MM.1S (cell line): ENCODE measurements around the gene USP12.

Experiments
- DNase-seq: peaks from one replicate; pipeline ENCODE4 v3.0.0-alpha.2; 2015
- H2AFZ ChIP-seq: fragments of 300-600 bp; sonication (generic); 2 replicates; pipeline ENCODE4 v1.6.0; 2016; ENCODE audit warnings: antibody characterized with exemption, low read length
- H3F3A ChIP-seq: fragments of 300-600 bp; sonication (generic); 2 replicates; pipeline ENCODE4 v1.6.1; 2016; ENCODE audit warnings: mild to moderate bottlenecking, antibody characterized with exemption, low read length, moderate library complexity, mixed read lengths; ENCODE audit not compliant: insufficient read depth
- H3K27ac ChIP-seq: fragments of 300-600 bp; sonication (generic); 2 replicates; pipeline ENCODE4 v1.5.1; 2016; ENCODE audit warnings: mild to moderate bottlenecking, low read length
- H3K27me3 ChIP-seq: fragments of 300-600 bp; sonication (generic); replicated peaks from 2 replicates; pipeline ENCODE4 v1.6.0; 2016; ENCODE audit warnings: low read length; ENCODE audit not compliant: insufficient read depth
- H3K36me3 ChIP-seq: fragments of 300-600 bp; sonication (generic); replicated peaks from 2 replicates; pipeline ENCODE4 v1.6.1; 2016; ENCODE audit warnings: mild to moderate bottlenecking, low read length, mixed read lengths; ENCODE audit not compliant: insufficient read depth
- H3K4me1 ChIP-seq: fragments of 300-600 bp; sonication (generic); 2 replicates; pipeline ENCODE4 v1.6.1; 2016; ENCODE audit warnings: low read length, mixed read lengths
- H3K4me2 ChIP-seq: fragments of 300-600 bp; sonication (generic); 2 replicates; pipeline ENCODE4 v1.6.0; 2016; ENCODE audit warnings: low read depth, low read length
- H3K4me3 ChIP-seq: fragments of 300-600 bp; sonication (generic); 2 replicates; pipeline ENCODE4 v1.5.1; 2016; ENCODE audit warnings: low read length, mixed read lengths
- H3K79me2 ChIP-seq: fragments of 300-600 bp; sonication (generic); 2 replicates; pipeline ENCODE4 v1.6.1; 2016; ENCODE audit warnings: mixed run types, low read length, mixed read lengths
- H3K9ac ChIP-seq: fragments of 300-600 bp; sonication (generic); 2 replicates; pipeline ENCODE4 v1.6.1; 2016; ENCODE audit warnings: low read length, mixed read lengths
- H3K9me2 ChIP-seq: fragments of 300-600 bp; sonication (generic); replicated peaks from 2 replicates; pipeline ENCODE4 v1.6.1; 2016; ENCODE audit warnings: mild to moderate bottlenecking, low read length, mixed read lengths; ENCODE audit not compliant: insufficient read depth
- H3K9me3 ChIP-seq: fragments of 300-600 bp; sonication (generic); replicated peaks from 2 replicates; pipeline ENCODE4 v1.6.1; 2016; ENCODE audit warnings: mild to moderate bottlenecking, low read length, mixed read lengths; ENCODE audit not compliant: insufficient read depth
- H4K20me1 ChIP-seq: fragments of 300-600 bp; sonication (generic); 2 replicates; pipeline ENCODE4 v1.6.1; 2016; ENCODE audit warnings: mild to moderate bottlenecking, low read length, moderate library complexity, mixed read lengths; ENCODE audit not compliant: insufficient read depth
- CTCF ChIP-seq: fragments of 300-600 bp; sonication (generic); IDR thresholded peaks from 2 replicates; pipeline ENCODE4 v1.5.1; 2016; ENCODE audit warnings: antibody characterized with exemption, low read length, mixed read lengths
- EZH2 ChIP-seq: fragments of 300-600 bp; sonication (generic); optimal IDR thresholded peaks from 2 replicates; pipeline ENCODE3; 2017; ENCODE audit warnings: low read depth, mild to moderate bottlenecking, antibody characterized with exemption, low read length, mixed read lengths
- EZH2phosphoT487 ChIP-seq: fragments of 300-600 bp; sonication (generic); IDR thresholded peaks from 2 replicates; pipeline ENCODE4 v1.6.1; 2018; ENCODE audit warnings: antibody characterized with exemption, low read length

Gene USP12

GRCh38 chr13:27161423-27161822 lies 10.2 kb downstream of the USP12 start:
- Histone ChIP-seq H3K36me3 (no peaks in the 10 kb centered on the region), H3K27me3 (no peaks in the 10 kb centered on the region), H3F3A (no peaks in the 10 kb centered on the region), H3K4me3 (no peak overlapping the region), H3K79me2 (peaks cover 56% of the 10 kb centered on the region), H3K9ac (no peak overlapping the region), H3K9me3 (no peaks in the 10 kb centered on the region), H3K4me2 (no peak overlapping the region), H3K4me1 (no peaks in the 10 kb centered on the region; the same call in 1 of the 2 replicates), H2AFZ (no peak overlapping the region), H4K20me1 (no peaks in the 10 kb centered on the region), H3K9me2 (no peaks in the 10 kb centered on the region), H3K27ac (no peak overlapping the region)
- TF ChIP-seq CTCF (no peak), EZH2phosphoT487 (no peak), EZH2 (no peak)
- no peak for DNase-seq

- no peaks in the 10 kb centered on the region for H3K9me3 ChIP-seq
- no peaks in the 10 kb centered on the region for H4K20me1 ChIP-seq
- no peaks in the 10 kb centered on the region for H3K36me3 ChIP-seq
- H3K27me3 ChIP-seq = no peaks in the 10 kb centered on the region
- H3K4me2 ChIP-seq = no peak overlapping the region
- no peak overlapping the region for H3K27ac ChIP-seq
- no peak overlapping the region for H3K9ac ChIP-seq
- H3K4me3 ChIP-seq = no peak overlapping the region
- no peaks in the 10 kb centered on the region for H3K4me1 ChIP-seq
- no peak for DNase-seq
- TF ChIP-seq EZH2phosphoT487 (no peak), EZH2 (no peak), CTCF (no peak)
- H3K9me2 ChIP-seq = no peaks in the 10 kb centered on the region
- no peak overlapping the region for H2AFZ ChIP-seq
- no peaks in the 10 kb centered on the region for H3F3A ChIP-seq
- peaks cover 57% of the 10 kb centered on the region for H3K79me2 ChIP-seq
Observed at GRCh38 chr13:27160657-27161295, 10.8 kb downstream of the USP12 start.

- Histone ChIP-seq H3K4me3 (no peak overlapping the region), H2AFZ (no peak overlapping the region), H3K9me3 (no peaks in the 10 kb centered on the region), H3K9ac (no peak overlapping the region), H3K4me2 (no peak overlapping the region), H3K27me3 (no peaks in the 10 kb centered on the region), H3F3A (no peaks in the 10 kb centered on the region), H3K9me2 (no peaks in the 10 kb centered on the region), H3K36me3 (no peaks in the 10 kb centered on the region), H3K4me1 (no peaks in the 10 kb centered on the region), H4K20me1 (no peaks in the 10 kb centered on the region), H3K79me2 (peaks cover 54% of the 10 kb centered on the region), H3K27ac (no peak overlapping the region)
- DNase-seq = no peak
- no peak for TF ChIP-seq EZH2phosphoT487
- no peak for TF ChIP-seq EZH2
- TF ChIP-seq CTCF = no peak
Observed at GRCh38 chr13:27159806-27160563, 11.6 kb downstream of the USP12 start.
